HL-60/S4 treated with phorbol 12-myristate 13-acetate at 8.2 ng/mL for 4 days and 3 days (cell line): Measurements from ENCODE around the gene C1orf216.
"Not testable (repeated sequence)": the region's sequence is repeated elsewhere in the genome, so short reads cannot be mapped to it uniquely, and the experiment has no call there.

Experiments used
- in situ Hi-C: fragments of 300-500 bp; cut with MboI; formaldehyde crosslinking; loops from 2 replicates; pipeline ENCODE4 v1.15.0; 2022; ENCODE audit warnings: low sequenced_read_pairs

C1orf216 gene

GRCh38 chr1:35707601-35708440, 10.9 kb downstream of the C1orf216 start:
- in situ Hi-C loops, result no loop called here

GRCh38 chr1:35706846-35707600, 11.7 kb downstream of the C1orf216 start:
- in situ Hi-C loops, result no loop called here

GRCh38 chr1:35702508-35702907, 16.2 kb downstream of the C1orf216 start:
- in situ Hi-C loops, result no loop called here

- in situ Hi-C loops, result not testable (repeated sequence)
Measured at GRCh38 chr1:35699152-35699551, 19.5 kb downstream of the C1orf216 start.

GRCh38 chr1:35692317-35692716, 26.4 kb downstream of the C1orf216 start:
- in situ Hi-C loops, result no loop called here

GRCh38 chr1:35691571-35692220, 27.0 kb downstream of the C1orf216 start:
- in situ Hi-C loops, result no loop called here

GRCh38 chr1:35691080-35691479, 27.6 kb downstream of the C1orf216 start:
- in situ Hi-C loops, result no loop called here

GRCh38 chr1:35690103-35690502, 28.6 kb downstream of the C1orf216 start:
- in situ Hi-C loops, result not testable (repeated sequence)

- in situ Hi-C loops, result no loop called here
Measured at GRCh38 chr1:35688161-35688560, 30.5 kb downstream of the C1orf216 start.

- in situ Hi-C loops, result no loop called here
Measured at GRCh38 chr1:35683012-35683411, 35.7 kb downstream of the C1orf216 start.

- in situ Hi-C loops, result no loop called here
Measured at GRCh38 chr1:35680271-35680670, 38.4 kb downstream of the C1orf216 start.

GRCh38 chr1:35675773-35676172, 42.9 kb downstream of the C1orf216 start:
- in situ Hi-C loops, result no loop called here

GRCh38 chr1:35674111-35674510, 44.6 kb downstream of the C1orf216 start:
- in situ Hi-C loops, result no loop called here

GRCh38 chr1:35672116-35672515, 46.6 kb downstream of the C1orf216 start:
- in situ Hi-C loops, result no loop called here

GRCh38 chr1:35668506-35668905, 50.2 kb downstream of the C1orf216 start:
- in situ Hi-C loops, result no loop called here

GRCh38 chr1:35666916-35667315, 51.8 kb downstream of the C1orf216 start:
- in situ Hi-C loops, result no loop called here

GRCh38 chr1:35666216-35666615, 52.5 kb downstream of the C1orf216 start:
- in situ Hi-C loops, result no loop called here
